Measurements from ENCODE around the gene SPIN3. TPM values are rescaled to one million over a fixed set of nuclear protein-coding genes. Genes with fewer than 3 reads are reported as not detected.
A peak's percentile ranks its signal among the peaks of the same experiment; 100 is the strongest.

The SPIN3 gene
- total and polyA plus RNA-seq, 2 of the 13 experiments (the other 11 are each of a cell fraction or from before 2014, with no cell fraction given), result 8.4 to 8.8 TPM

DNA sequence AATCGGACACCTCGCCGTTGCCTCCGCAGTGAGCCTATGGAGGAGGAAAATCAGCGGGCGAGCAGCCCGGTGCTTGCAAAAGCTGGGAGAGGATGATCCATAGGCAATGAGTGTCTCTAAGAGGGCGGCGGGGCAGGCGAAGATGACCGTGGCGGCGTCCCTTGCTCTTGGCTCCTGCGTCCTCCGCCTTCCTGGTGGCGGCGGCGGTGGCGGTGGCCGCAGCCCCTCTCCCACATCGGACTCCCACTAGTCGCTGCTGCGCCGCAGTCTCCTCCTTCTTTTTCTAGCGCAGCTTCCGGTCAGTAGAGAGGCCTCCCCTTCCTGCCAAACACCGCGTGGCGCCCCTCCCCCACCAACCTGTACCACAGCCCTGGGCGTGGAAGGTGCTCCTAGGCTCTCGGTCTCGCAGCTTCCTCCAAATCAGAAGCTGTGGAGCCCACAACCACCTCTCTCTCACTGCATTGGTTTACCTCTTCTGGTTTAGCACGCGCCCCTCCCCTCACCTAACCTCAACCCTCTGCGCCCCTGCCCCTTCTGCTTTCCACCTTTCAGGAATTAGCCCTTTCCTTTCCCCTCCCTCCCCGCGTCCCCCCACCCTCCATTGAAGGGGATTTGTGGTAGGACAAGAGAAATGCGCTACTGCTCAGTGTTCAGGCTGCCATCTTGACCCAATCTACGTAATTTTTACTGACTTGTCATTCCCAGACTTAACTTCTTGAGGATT lies at the start of gene SPIN3 (continued):
- TF ChIP-seq ZKSCAN5 (CRISPR knock-in tag; IDR thresholded peaks at IDR 0.05), result no peak
- TF ChIP-seq KDM2A (CRISPR knock-in tag; IDR thresholded peaks at IDR 0.05; ENCODE audit: borderline replicate concordance, low read depth), result peak; percentile 72; the same call in 1 of the 2 replicates
- peak; percentile 57; the same call in 1 of the 2 replicates for TF ChIP-seq TFDP1 (CRISPR knock-in tag; IDR thresholded peaks at IDR 0.05; ENCODE audit: borderline replicate concordance)
- TF ChIP-seq ZFY (CRISPR knock-in tag; IDR thresholded peaks at IDR 0.05), result peak; percentile 45; the same call in 1 of the 2 replicates
- 0 out of 2 replicates have a peak, but pooled peaks have one; percentile 26 for TF ChIP-seq RELA (CRISPR knock-in tag; IDR thresholded peaks at IDR 0.05)
- peak; percentile 48; the same call in 1 of the 2 replicates for TF ChIP-seq MED1 (CRISPR knock-in tag; IDR thresholded peaks at IDR 0.05)
- TF ChIP-seq, protein P1, sequence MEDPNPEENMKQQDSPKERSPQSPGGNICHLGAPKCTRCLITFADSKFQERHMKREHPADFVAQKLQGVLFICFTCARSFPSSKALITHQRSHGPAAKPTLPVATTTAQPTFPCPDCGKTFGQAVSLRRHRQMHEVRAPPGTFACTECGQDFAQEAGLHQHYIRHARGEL (CRISPR knock-in tag; IDR thresholded peaks at IDR 0.05), result no peak
- no peak for TF ChIP-seq MIER2 (CRISPR knock-in tag; IDR thresholded peaks at IDR 0.05)
- no peak for TF ChIP-seq HNF1B (CRISPR knock-in tag; IDR thresholded peaks at IDR 0.05)
- no peak for TF ChIP-seq U2AF2 (IDR thresholded peaks at IDR 0.05; ENCODE audit: low read depth, low read length)
- peak; percentile 20; the same call in 1 of the 2 replicates for TF ChIP-seq BCL6 (CRISPR knock-in tag; IDR thresholded peaks at IDR 0.05)
- TF ChIP-seq RBFOX2 (IDR thresholded peaks at IDR 0.05; ENCODE audit: low read depth, low read length), result peak; percentile 89
- no peak; the same call in 1 of the 2 replicates for TF ChIP-seq HOXA9 (CRISPR knock-in tag; IDR thresholded peaks at IDR 0.05; ENCODE audit: borderline replicate concordance)
- TF ChIP-seq ZNF333 (CRISPR knock-in tag; IDR thresholded peaks at IDR 0.05; ENCODE audit: borderline replicate concordance), result no peak
- TF ChIP-seq, protein P2, sequence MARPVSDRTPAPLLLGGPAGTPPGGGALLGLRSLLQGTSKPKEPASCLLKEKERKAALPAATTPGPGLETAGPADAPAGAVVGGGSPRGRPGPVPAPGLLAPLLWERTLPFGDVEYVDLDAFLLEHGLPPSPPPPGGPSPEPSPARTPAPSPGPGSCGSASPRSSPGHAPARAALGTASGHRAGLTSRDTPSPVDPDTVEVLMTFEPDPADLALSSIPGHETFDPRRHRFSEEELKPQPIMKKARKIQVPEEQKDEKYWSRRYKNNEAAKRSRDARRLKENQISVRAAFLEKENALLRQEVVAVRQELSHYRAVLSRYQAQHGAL (CRISPR knock-in tag; IDR thresholded peaks at IDR 0.05; ENCODE audit: not compliant biosample characterization), result no peak
- TF ChIP-seq DRAP1 (CRISPR knock-in tag; IDR thresholded peaks at IDR 0.05), result peak; percentile 73
- TF ChIP-seq TMF1 (CRISPR knock-in tag; IDR thresholded peaks at IDR 0.05; ENCODE audit: low read depth), result no peak

Measured in HepG2 (cell line).